ENCODE results near the gene DIPK1A.
A peak's percentile ranks its signal among the peaks of the same experiment; 100 is the strongest.
"Not testable (repeated sequence)": the region's sequence is repeated elsewhere in the genome, so short reads cannot be mapped to it uniquely, and the experiment has no call there.

Gene DIPK1A

GRCh38 chr1:92899780-92900179 is 61.5 kb downstream of the DIPK1A start:
- no peaks in the 10 kb centered on the region for H3K4me1 ChIP-seq (ENCODE audit: control insufficient read depth, insufficient read depth, low read length, unreplicated experiment)
- H3K79me2 ChIP-seq (ENCODE audit: control insufficient read depth, insufficient read depth, low read length, unreplicated experiment), result no peaks in the 10 kb centered on the region
- H3K4me3 ChIP-seq (ENCODE audit: low read depth, low read length), result no peak overlapping the region
- H3K36me3 ChIP-seq (ENCODE audit: insufficient read depth, low read length), result no peaks in the 10 kb centered on the region
- H3K27ac ChIP-seq (ENCODE audit: low read depth, low read length), result no peak overlapping the region
- no peaks in the 10 kb centered on the region for H3K27me3 ChIP-seq (ENCODE audit: insufficient read depth, low read length)
- H2AFZ ChIP-seq (ENCODE audit: low read length, unreplicated experiment), result no peak overlapping the region

- H3K4me1 ChIP-seq (ENCODE audit: control insufficient read depth, insufficient read depth, low read length, unreplicated experiment); H3K4me3 ChIP-seq (ENCODE audit: low read depth, low read length); H3K27me3 ChIP-seq (ENCODE audit: insufficient read depth, low read length); H3K27ac ChIP-seq (ENCODE audit: low read depth, low read length); H2AFZ ChIP-seq (ENCODE audit: low read length, unreplicated experiment); H3K36me3 ChIP-seq (ENCODE audit: insufficient read depth, low read length); H3K79me2 ChIP-seq (ENCODE audit: control insufficient read depth, insufficient read depth, low read length, unreplicated experiment): not testable (repeated sequence)
Observed at GRCh38 chr1:92898053-92898452, 63.2 kb downstream of the DIPK1A start.

DNA sequence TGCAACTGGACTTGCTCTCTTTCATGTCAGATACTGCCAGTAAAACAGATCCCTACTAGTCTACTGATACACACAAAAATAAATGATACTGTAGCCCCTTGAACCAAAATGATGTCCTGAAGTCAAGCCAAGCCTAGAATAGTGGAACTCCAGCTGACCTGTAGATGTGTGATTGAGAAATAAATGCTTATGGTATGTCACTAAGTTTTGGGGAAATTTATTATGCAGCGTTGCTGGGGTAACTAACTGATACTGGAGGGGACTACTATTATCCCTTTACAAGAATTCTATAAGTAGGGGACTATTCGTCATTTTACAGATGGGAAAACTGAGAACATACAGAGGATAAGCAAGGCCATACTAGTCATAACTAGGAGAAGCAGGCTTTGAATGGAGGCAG is 73.8 kb downstream of the DIPK1A start:
- Histone ChIP-seq H3K36me3 (ENCODE audit: insufficient read depth, low read length) (no peaks in the 10 kb centered on the region), H2AFZ (ENCODE audit: low read length, unreplicated experiment) (no peak overlapping the region), H3K27me3 (ENCODE audit: insufficient read depth, low read length) (no peaks in the 10 kb centered on the region), H3K4me3 (ENCODE audit: low read depth, low read length) (no peak overlapping the region), H3K27ac (ENCODE audit: low read depth, low read length) (no peak overlapping the region), H3K79me2 (ENCODE audit: control insufficient read depth, insufficient read depth, low read length, unreplicated experiment) (no peaks in the 10 kb centered on the region), H3K4me1 (ENCODE audit: control insufficient read depth, insufficient read depth, low read length, unreplicated experiment) (peaks cover 3% of the 10 kb centered on the region)

- no peak overlapping the region for H2AFZ ChIP-seq (ENCODE audit: low read length, unreplicated experiment)
- H3K79me2 ChIP-seq (ENCODE audit: control insufficient read depth, insufficient read depth, low read length, unreplicated experiment), result no peaks in the 10 kb centered on the region
- H3K4me1 ChIP-seq (ENCODE audit: control insufficient read depth, insufficient read depth, low read length, unreplicated experiment), result peaks cover 3% of the 10 kb centered on the region
- H3K4me3 ChIP-seq (ENCODE audit: low read depth, low read length), result no peak overlapping the region
- H3K36me3 ChIP-seq (ENCODE audit: insufficient read depth, low read length), result no peaks in the 10 kb centered on the region
- H3K27me3 ChIP-seq (ENCODE audit: insufficient read depth, low read length), result no peaks in the 10 kb centered on the region
- no peak overlapping the region for H3K27ac ChIP-seq (ENCODE audit: low read depth, low read length)
Observed at GRCh38 chr1:92886886-92887419, 74.3 kb downstream of the DIPK1A start.

DNA sequence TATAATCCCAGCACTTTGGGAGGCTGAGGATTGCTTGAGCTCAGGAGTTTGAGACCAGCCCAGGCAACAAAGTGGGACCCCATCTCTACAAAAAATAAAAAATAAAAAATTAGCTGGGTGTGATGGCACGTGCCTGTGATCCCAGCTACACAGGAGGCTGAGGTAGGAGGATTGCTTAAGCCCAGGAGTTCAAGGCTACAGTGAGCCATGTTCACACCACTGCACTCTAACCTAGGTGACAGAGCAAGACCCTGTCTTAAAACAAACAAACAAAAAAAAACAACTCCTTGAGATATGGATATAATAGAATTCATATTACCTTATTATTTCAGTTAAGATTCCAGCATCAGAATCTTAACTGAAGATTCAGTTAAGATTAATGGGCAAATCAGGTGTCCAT is 77.1 kb downstream of the DIPK1A start:
- Histone ChIP-seq H3K27me3 (ENCODE audit: insufficient read depth, low read length) (no peaks in the 10 kb centered on the region), H3K79me2 (ENCODE audit: control insufficient read depth, insufficient read depth, low read length, unreplicated experiment) (no peaks in the 10 kb centered on the region), H3K27ac (ENCODE audit: low read depth, low read length) (no peak overlapping the region), H3K4me1 (ENCODE audit: control insufficient read depth, insufficient read depth, low read length, unreplicated experiment) (peaks cover 3% of the 10 kb centered on the region), H2AFZ (ENCODE audit: low read length, unreplicated experiment) (no peak overlapping the region), H3K36me3 (ENCODE audit: insufficient read depth, low read length) (no peaks in the 10 kb centered on the region), H3K4me3 (ENCODE audit: low read depth, low read length) (no peak overlapping the region)

DNA sequence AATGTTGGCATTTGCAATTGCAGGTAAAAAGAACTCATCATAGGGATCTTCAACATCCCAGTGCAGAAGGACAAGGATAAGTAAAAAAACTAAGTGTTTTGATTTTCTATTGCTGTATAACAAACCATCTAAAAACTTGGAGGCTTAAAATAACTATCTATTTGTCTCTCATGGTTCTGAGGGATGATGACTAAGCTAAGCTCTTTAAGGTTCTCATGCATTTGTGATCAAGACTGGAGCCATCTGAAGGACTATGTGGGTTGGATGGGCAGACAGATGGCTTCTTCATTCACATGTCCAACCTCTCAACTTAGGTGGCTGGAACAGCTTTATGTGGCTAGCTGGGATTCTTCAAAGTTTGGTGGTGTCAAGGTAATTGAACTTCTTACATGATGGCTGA is 78.0 kb downstream of the DIPK1A start:
- Histone ChIP-seq H3K79me2 (ENCODE audit: control insufficient read depth, insufficient read depth, low read length, unreplicated experiment) (no peaks in the 10 kb centered on the region), H3K36me3 (ENCODE audit: insufficient read depth, low read length) (no peaks in the 10 kb centered on the region), H2AFZ (ENCODE audit: low read length, unreplicated experiment) (no peak overlapping the region), H3K27me3 (ENCODE audit: insufficient read depth, low read length) (no peaks in the 10 kb centered on the region), H3K4me3 (ENCODE audit: low read depth, low read length) (no peak overlapping the region), H3K4me1 (ENCODE audit: control insufficient read depth, insufficient read depth, low read length, unreplicated experiment) (peaks cover 3% of the 10 kb centered on the region), H3K27ac (ENCODE audit: low read depth, low read length) (no peak overlapping the region)

- no peak overlapping the region for H2AFZ ChIP-seq (ENCODE audit: low read length, unreplicated experiment)
- H3K27me3 ChIP-seq (ENCODE audit: insufficient read depth, low read length), result no peaks in the 10 kb centered on the region
- H3K27ac ChIP-seq (ENCODE audit: low read depth, low read length), result no peak overlapping the region
- peaks cover 3% of the 10 kb centered on the region for H3K4me1 ChIP-seq (ENCODE audit: control insufficient read depth, insufficient read depth, low read length, unreplicated experiment)
- H3K36me3 ChIP-seq (ENCODE audit: insufficient read depth, low read length), result no peaks in the 10 kb centered on the region
- H3K79me2 ChIP-seq (ENCODE audit: control insufficient read depth, insufficient read depth, low read length, unreplicated experiment), result no peaks in the 10 kb centered on the region
- H3K4me3 ChIP-seq (ENCODE audit: low read depth, low read length), result no peak overlapping the region
Observed at GRCh38 chr1:92882819-92883218, 78.4 kb downstream of the DIPK1A start.

- H3K4me3 ChIP-seq (ENCODE audit: low read depth, low read length), result no peak overlapping the region
- H3K27me3 ChIP-seq (ENCODE audit: insufficient read depth, low read length), result no peaks in the 10 kb centered on the region
Observed at GRCh38 chr1:92881391-92881790, 79.9 kb downstream of the DIPK1A start.

DNA sequence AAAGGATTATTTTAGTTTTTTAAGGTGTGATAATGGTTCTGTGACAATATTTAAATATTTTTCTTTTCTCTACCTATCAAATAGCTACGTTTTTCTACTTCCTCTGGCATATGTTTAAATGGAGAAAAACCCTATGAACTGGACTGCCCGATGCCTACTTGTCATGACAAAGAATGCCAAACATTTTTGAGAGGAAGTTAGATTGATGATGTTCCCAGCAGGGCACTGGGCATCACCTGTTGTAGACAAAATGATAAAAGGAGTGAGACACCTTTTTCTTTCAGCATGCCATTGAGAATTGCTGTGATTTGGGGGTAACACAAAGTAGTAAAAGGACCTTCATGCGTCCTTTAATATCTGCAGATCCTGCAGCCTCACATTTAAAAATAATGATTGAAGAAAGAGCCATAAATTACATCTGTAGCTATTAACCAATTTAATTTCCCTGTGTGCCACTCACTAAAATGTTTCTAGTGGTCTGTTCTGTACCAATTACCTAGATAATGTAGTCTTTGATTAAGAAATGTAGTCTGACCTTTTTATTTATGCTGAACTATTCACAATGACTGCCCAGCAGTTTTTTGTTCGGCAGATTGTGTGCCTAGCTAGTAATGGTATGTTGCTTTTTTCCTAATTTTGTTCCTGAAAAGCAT is 81.8 kb downstream of the DIPK1A start:
- no peak overlapping the region for H3K4me3 ChIP-seq (ENCODE audit: low read depth, low read length)

More at GRCh38 chr1:92881391-92881790, 79.9 kb downstream of the DIPK1A start:
- no peaks in the 10 kb centered on the region for H3K79me2 ChIP-seq (ENCODE audit: control insufficient read depth, insufficient read depth, low read length, unreplicated experiment)
- H2AFZ ChIP-seq (ENCODE audit: low read length, unreplicated experiment), result no peak overlapping the region
- H3K36me3 ChIP-seq (ENCODE audit: insufficient read depth, low read length), result no peaks in the 10 kb centered on the region
- H3K27ac ChIP-seq (ENCODE audit: low read depth, low read length), result no peak overlapping the region
- H3K4me1 ChIP-seq (ENCODE audit: control insufficient read depth, insufficient read depth, low read length, unreplicated experiment), result peaks cover 3% of the 10 kb centered on the region

DNA sequence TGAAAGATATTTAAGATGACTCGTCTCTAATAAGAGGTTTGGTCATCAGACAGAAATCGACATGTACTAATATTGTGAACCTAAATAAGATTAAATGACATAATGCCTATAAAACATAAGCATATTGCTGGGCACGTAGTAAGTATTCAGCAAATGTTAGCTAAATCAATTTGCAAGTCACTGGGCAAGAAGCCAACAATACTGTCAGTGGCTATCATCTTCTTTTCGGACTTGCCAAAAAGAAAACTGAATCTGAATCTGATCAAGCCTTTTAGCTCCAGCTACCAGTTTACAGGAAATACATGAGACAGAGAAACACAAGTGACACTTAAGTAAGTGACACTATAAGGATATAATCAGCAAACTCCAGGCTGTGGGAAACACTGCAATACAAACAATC is 83.5 kb downstream of the DIPK1A start:
- Histone ChIP-seq H3K4me3 (ENCODE audit: low read depth, low read length) (peak overlapping the region; percentile 52; the same call in 1 of the 2 replicates), H3K27me3 (ENCODE audit: insufficient read depth, low read length) (no peaks in the 10 kb centered on the region), H2AFZ (ENCODE audit: low read length, unreplicated experiment) (no peak overlapping the region), H3K4me1 (ENCODE audit: control insufficient read depth, insufficient read depth, low read length, unreplicated experiment) (peaks cover under 1% of the 10 kb centered on the region), H3K36me3 (ENCODE audit: insufficient read depth, low read length) (peaks cover 7% of the 10 kb centered on the region), H3K27ac (ENCODE audit: low read depth, low read length) (no peak overlapping the region), H3K79me2 (ENCODE audit: control insufficient read depth, insufficient read depth, low read length, unreplicated experiment) (no peaks in the 10 kb centered on the region)

More for the DNA sequence above, 81.8 kb downstream of the DIPK1A start:
- no peak overlapping the region for H2AFZ ChIP-seq (ENCODE audit: low read length, unreplicated experiment)
- H3K27me3 ChIP-seq (ENCODE audit: insufficient read depth, low read length), result no peaks in the 10 kb centered on the region
- no peak overlapping the region for H3K27ac ChIP-seq (ENCODE audit: low read depth, low read length)
- H3K36me3 ChIP-seq (ENCODE audit: insufficient read depth, low read length), result peaks cover 2% of the 10 kb centered on the region; the same call in 1 of the 2 replicates
- H3K79me2 ChIP-seq (ENCODE audit: control insufficient read depth, insufficient read depth, low read length, unreplicated experiment), result no peaks in the 10 kb centered on the region
- H3K4me1 ChIP-seq (ENCODE audit: control insufficient read depth, insufficient read depth, low read length, unreplicated experiment), result peaks cover 3% of the 10 kb centered on the region

- Histone ChIP-seq H3K4me1 (ENCODE audit: control insufficient read depth, insufficient read depth, low read length, unreplicated experiment) (no peaks in the 10 kb centered on the region), H3K4me3 (ENCODE audit: low read depth, low read length) (peak overlapping the region; percentile 52; the same call in 1 of the 2 replicates), H3K27ac (ENCODE audit: low read depth, low read length) (no peak overlapping the region), H3K79me2 (ENCODE audit: control insufficient read depth, insufficient read depth, low read length, unreplicated experiment) (no peaks in the 10 kb centered on the region), H3K36me3 (ENCODE audit: insufficient read depth, low read length) (peaks cover 13% of the 10 kb centered on the region), H2AFZ (ENCODE audit: low read length, unreplicated experiment) (no peak overlapping the region), H3K27me3 (ENCODE audit: insufficient read depth, low read length) (no peaks in the 10 kb centered on the region)
Observed at GRCh38 chr1:92877081-92877711, 84.1 kb downstream of the DIPK1A start.
